ENCODE data around the gene SF1.

The SF1 gene

DNA sequence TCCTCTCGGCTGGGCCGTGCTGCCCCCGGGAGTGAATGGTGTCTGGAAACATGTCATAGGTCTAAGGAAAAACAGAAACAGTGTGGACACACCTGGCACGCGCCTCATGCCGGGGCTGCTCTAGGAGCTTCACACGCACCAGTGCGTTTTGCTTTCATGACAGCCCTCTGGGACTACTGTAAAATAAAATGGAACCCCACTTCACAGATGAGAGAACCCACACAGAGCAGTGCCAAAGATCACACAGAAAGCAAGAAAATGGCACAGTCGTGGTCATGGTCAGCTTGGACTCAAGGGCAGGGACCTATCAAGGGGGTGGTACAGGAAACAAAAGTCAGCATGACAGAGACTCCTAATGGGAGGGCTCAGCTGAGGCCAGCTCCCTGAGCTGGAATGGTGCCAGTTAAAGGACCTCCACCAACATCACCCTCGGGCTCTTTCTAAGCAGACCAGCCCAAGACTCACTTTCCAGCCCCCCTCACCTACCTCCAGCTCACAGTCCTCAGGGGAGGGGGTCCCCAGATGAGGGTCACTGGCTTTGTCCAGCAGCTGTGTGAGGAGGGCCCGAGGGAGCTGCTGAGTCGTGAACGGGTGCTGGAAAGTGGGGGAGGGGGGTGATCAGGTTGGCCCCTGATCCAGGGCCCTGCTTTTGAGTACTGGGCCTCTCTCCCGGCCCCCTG is 21.4 kb upstream of the SF1 start:
- peaks cover 6% of the 10 kb centered on the region; the same call in 1 of the 2 replicates for H3K4me1 ChIP-seq (ENCODE audit: low read length)
- H4K20me1 ChIP-seq (ENCODE audit: insufficient read depth, low read length): no peaks in the 10 kb centered on the region
- no peak overlapping the region for H3K4me3 ChIP-seq (ENCODE audit: low read length)
- no peaks in the 10 kb centered on the region for H3K27me3 ChIP-seq (replicated peaks; ENCODE audit: insufficient read depth, low read length)
- H3K27ac ChIP-seq (ENCODE audit: low read length): no peak overlapping the region
- no peaks in the 10 kb centered on the region for H3K36me3 ChIP-seq (replicated peaks; ENCODE audit: insufficient read depth, low read length)
- no peak overlapping the region for H3K4me2 ChIP-seq (ENCODE audit: low read depth, low read length)
- H2AFZ ChIP-seq (ENCODE audit: low read length): no peak overlapping the region
- H3K79me2 ChIP-seq (ENCODE audit: low read length): no peaks in the 10 kb centered on the region
- no peak for DNase-seq
- no peak overlapping the region for H3K9ac ChIP-seq (ENCODE audit: low read length)
- peaks cover 6% of the 10 kb centered on the region; the same call in 1 of the 2 replicates for H3F3A ChIP-seq (ENCODE audit: insufficient read depth, low read length)
- TF ChIP-seq EZH2phosphoT487 (IDR thresholded peaks at IDR 0.05; ENCODE audit: low read length): no peak
- TF ChIP-seq, protein P1, sequence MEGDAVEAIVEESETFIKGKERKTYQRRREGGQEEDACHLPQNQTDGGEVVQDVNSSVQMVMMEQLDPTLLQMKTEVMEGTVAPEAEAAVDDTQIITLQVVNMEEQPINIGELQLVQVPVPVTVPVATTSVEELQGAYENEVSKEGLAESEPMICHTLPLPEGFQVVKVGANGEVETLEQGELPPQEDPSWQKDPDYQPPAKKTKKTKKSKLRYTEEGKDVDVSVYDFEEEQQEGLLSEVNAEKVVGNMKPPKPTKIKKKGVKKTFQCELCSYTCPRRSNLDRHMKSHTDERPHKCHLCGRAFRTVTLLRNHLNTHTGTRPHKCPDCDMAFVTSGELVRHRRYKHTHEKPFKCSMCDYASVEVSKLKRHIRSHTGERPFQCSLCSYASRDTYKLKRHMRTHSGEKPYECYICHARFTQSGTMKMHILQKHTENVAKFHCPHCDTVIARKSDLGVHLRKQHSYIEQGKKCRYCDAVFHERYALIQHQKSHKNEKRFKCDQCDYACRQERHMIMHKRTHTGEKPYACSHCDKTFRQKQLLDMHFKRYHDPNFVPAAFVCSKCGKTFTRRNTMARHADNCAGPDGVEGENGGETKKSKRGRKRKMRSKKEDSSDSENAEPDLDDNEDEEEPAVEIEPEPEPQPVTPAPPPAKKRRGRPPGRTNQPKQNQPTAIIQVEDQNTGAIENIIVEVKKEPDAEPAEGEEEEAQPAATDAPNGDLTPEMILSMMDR (IDR thresholded peaks at IDR 0.05; ENCODE audit: low read length): no peak
- TF ChIP-seq EZH2 (optimal IDR thresholded peaks at IDR 0.05; ENCODE audit: low read depth, low read length): no peak
- no peaks in the 10 kb centered on the region for H3K9me3 ChIP-seq (replicated peaks; ENCODE audit: insufficient read depth, low read length)
- no peaks in the 10 kb centered on the region for H3K9me2 ChIP-seq (replicated peaks; ENCODE audit: insufficient read depth, low read length)

- Histone ChIP-seq H3K9me3 (replicated peaks; ENCODE audit: insufficient read depth, low read length) (no peaks in the 10 kb centered on the region), H3F3A (ENCODE audit: insufficient read depth, low read length) (peaks cover 6% of the 10 kb centered on the region; the same call in 1 of the 2 replicates), H3K4me3 (ENCODE audit: low read length) (no peak overlapping the region), H3K36me3 (replicated peaks; ENCODE audit: insufficient read depth, low read length) (no peaks in the 10 kb centered on the region), H3K9ac (ENCODE audit: low read length) (no peak overlapping the region), H3K9me2 (replicated peaks; ENCODE audit: insufficient read depth, low read length) (no peaks in the 10 kb centered on the region), H2AFZ (ENCODE audit: low read length) (no peak overlapping the region), H3K27me3 (replicated peaks; ENCODE audit: insufficient read depth, low read length) (no peaks in the 10 kb centered on the region), H3K27ac (ENCODE audit: low read length) (no peak overlapping the region), H3K4me1 (ENCODE audit: low read length) (peaks cover 6% of the 10 kb centered on the region; the same call in 1 of the 2 replicates), H4K20me1 (ENCODE audit: insufficient read depth, low read length) (no peaks in the 10 kb centered on the region), H3K79me2 (ENCODE audit: low read length) (no peaks in the 10 kb centered on the region), H3K4me2 (ENCODE audit: low read depth, low read length) (no peak overlapping the region)
- no peak for TF ChIP-seq EZH2phosphoT487 (IDR thresholded peaks at IDR 0.05; ENCODE audit: low read length)
- TF ChIP-seq EZH2 (optimal IDR thresholded peaks at IDR 0.05; ENCODE audit: low read depth, low read length): no peak
- TF ChIP-seq, protein P1 (IDR thresholded peaks at IDR 0.05; ENCODE audit: low read length): no peak
- DNase-seq: no peak
Measured at GRCh38 chr11:64799256-64799622, 20.9 kb upstream of the SF1 start.

DNA sequence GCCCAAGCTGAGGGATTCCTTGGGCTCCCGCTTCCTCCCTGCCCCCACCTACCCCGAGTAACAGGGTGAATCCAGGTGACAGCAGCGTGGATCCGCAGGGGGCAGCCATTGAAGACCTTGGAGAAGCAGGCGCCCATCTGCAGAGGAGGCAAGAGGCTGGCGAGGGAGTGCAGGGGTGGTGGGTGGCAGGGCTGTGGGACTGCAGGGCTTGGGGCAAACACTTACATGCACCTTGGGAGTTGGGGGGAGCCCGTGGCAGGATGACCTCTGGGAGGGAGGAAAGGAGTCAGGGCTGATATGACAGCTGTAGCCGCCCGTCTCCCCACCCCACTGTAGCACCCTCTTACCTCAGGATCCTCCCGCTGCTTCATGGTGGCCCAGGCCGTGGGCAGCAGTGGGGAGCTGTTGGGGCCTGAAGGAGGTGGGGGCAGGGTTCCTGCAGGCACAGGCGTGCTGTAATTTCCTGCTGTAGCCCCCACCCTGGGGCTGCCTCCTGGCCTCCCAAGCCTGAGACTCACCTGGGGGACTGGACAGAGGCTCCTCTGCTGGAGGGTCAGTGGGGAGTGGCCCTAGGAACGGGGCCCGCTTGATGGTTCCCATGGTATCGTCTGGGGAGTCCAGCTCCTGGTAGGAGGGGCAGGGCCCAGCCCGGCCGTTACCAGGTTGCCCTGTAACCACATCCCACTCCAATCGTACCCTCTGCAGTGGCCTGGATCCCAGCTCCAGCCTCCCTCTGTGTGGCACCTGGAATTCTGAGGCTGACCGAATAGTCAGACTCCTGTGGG is 18.6 kb upstream of the SF1 start:
- Histone ChIP-seq H3K4me1 (ENCODE audit: low read length) (no peaks in the 10 kb centered on the region), H2AFZ (ENCODE audit: low read length) (no peak overlapping the region), H3K79me2 (ENCODE audit: low read length) (no peaks in the 10 kb centered on the region), H3K36me3 (replicated peaks; ENCODE audit: insufficient read depth, low read length) (no peaks in the 10 kb centered on the region), H3K9me2 (replicated peaks; ENCODE audit: insufficient read depth, low read length) (no peaks in the 10 kb centered on the region), H3K9ac (ENCODE audit: low read length) (no peak overlapping the region), H3K27ac (ENCODE audit: low read length) (no peak overlapping the region), H3K4me3 (ENCODE audit: low read length) (no peak overlapping the region), H3K27me3 (replicated peaks; ENCODE audit: insufficient read depth, low read length) (no peaks in the 10 kb centered on the region), H3K9me3 (replicated peaks; ENCODE audit: insufficient read depth, low read length) (no peaks in the 10 kb centered on the region), H3K4me2 (ENCODE audit: low read depth, low read length) (no peak overlapping the region), H4K20me1 (ENCODE audit: insufficient read depth, low read length) (no peaks in the 10 kb centered on the region), H3F3A (ENCODE audit: insufficient read depth, low read length) (no peaks in the 10 kb centered on the region)
- TF ChIP-seq, protein P1 (IDR thresholded peaks at IDR 0.05; ENCODE audit: low read length): no peak
- TF ChIP-seq EZH2phosphoT487 (IDR thresholded peaks at IDR 0.05; ENCODE audit: low read length) (no peak), EZH2 (optimal IDR thresholded peaks at IDR 0.05; ENCODE audit: low read depth, low read length) (no peak)
- DNase-seq: no peak

Measured in MM.1S (cell line).